Stimulated activated CD8-positive, alpha-beta memory T cell treated with anti-CD3 and anti-CD28 coated beads, Interleukin-15, amount 100 ng/mL, for 48 hours (primary cell): Measurements from ENCODE around the gene MRPL58.
"Not testable (repeated sequence)": the region's sequence is repeated elsewhere in the genome, so short reads cannot be mapped to it uniquely, and the experiment has no call there.

Experiments
- DNase-seq, 2 donors: peaks; one replicate each; pipeline ENCODE4 v3.0.0-alpha.2; 2020; ENCODE audit warnings: low read depth in 2 of 2

Gene MRPL58

DNA sequence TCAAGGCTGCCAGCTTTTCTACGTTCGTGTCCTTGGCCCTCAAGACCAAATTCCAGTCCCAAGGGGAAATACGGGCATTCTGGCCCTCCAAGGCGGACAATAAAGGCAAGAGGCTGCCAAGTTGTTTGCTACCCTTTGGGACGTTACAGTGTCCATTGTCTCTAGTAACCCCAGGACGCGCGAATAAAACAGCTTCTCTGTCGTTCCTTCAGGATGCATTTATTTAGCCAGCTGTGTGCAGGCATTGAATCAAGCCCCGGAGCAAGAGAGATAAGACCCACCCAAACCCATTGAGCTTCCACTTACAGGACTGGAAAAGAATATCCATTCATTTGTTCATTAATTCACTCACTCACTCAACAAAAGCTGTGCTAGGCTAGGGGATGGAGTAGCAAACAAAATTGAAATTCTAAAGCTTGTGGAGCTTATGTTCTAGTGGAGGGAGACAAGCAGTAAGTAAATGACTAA, 656 bp downstream of the MRPL58 start:
- DNase-seq = no peak

GRCh38 chr17:75019146-75019545, 6.7 kb downstream of the MRPL58 start:
- no peak for DNase-seq

DNA sequence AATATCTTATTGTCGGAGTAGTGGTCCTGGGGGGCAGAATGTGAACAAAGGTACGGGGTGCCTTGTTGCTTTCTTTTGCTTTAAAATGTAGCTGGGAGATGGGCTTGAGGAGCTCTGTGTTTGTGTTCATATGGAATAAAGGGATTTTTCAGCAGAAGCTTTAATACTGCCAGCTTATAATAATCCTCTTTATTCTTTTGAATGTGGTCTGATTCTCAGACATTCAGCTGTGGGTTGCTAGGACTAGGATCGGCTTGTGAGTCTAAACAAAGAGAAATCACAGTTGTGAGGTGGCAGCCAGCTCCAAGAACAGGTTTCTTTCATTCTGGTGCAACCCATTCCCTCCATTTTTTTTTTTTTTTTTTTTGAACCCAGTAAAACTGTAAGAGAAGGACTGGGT, 7.2 kb downstream of the MRPL58 start:
- DNase-seq = no peak

GRCh38 chr17:75020331-75021110, 8.1 kb downstream of the MRPL58 start:
- DNase-seq = no peak

DNA sequence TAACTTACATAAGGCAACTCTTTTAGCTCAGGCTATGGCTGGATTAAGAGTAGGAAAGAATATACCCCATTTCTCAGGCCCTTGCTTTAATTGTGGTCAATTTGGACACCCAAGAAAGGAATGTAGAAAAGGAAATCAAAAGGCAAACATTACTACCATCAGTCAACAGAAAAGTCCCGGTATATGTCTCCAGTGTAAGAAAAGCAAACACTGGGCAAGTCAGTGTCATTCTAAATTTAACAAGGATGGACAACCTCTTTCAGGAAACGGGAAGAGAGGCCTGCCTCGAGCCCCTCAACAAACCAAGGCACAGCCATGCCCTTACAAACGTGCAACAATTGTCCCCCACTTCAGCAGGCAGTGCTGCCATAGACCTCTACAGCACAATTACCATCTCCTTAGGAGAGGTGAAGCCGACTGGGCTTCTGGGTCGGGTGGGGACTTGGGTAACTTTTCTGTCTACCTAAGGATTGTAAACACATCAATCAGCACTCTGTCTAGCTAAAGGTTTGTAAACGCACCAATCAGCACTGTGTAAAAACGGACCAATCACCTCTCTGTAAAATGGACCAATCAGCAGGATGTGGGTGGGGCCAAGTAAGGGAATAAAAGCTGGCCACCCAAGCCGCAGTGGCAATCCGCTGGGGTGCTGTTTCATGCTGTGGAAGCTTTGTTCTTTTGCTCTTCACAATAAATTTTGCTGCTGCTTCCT, 12.4 kb downstream of the MRPL58 start:
- DNase-seq = no peak

GRCh38 chr17:75025398-75025734, 12.9 kb downstream of the MRPL58 start:
- DNase-seq = not testable (repeated sequence)

DNA sequence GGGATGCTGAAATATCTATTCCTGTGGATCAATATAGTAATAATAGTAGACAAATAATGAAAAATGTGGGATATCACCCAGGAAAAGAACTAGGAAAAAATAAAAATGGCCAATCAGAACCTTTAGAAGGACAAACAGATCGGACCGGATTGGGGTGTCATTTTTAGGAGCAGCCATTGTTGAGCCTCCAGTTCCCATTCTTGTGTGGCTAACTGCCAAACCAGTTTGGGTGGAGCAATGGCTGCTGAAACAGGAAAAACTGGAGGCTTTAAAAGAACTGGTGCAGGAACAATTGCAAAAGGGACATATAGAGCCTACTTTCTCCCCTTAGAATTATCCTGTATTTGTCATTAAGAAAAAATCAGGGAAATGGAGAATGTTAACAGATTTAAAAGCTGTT, 14.2 kb downstream of the MRPL58 start:
- not testable (repeated sequence) for DNase-seq

GRCh38 chr17:75030161-75030560, 17.7 kb downstream of the MRPL58 start:
- no peak for DNase-seq

- DNase-seq = peak in 1 of 2 donors; percentile 40
These were observed 19.7 kb downstream of the MRPL58 start for GRCh38 chr17:75031972-75032719.

DNA sequence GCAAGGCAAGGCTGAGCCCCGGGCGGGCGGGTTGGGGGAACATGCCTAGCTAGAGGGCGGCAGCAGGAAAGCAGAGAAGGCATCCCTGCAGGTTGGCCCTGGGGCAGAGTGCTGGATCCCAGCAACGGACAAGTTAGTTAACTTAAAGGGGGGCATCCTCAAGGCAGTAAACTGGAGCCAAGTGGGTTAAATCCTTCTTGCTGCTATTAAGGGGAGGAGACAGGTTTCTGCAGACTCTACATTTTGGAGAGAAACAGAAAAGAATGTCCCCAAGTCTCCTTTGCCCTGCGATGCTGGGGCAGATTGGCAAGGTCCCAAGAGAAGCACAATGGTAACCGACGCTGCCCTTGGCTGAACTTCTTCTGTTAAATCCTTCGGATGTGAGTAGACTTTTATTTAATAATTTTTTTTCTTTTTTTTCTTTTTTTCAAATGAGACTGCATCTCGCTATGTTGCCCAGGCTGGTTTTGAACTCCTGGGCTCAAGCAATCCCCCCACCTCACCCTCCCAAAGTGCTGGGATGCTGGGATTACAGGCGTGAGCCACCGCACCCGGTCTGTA, 20.3 kb downstream of the MRPL58 start:
- DNase-seq = no peak

DNA sequence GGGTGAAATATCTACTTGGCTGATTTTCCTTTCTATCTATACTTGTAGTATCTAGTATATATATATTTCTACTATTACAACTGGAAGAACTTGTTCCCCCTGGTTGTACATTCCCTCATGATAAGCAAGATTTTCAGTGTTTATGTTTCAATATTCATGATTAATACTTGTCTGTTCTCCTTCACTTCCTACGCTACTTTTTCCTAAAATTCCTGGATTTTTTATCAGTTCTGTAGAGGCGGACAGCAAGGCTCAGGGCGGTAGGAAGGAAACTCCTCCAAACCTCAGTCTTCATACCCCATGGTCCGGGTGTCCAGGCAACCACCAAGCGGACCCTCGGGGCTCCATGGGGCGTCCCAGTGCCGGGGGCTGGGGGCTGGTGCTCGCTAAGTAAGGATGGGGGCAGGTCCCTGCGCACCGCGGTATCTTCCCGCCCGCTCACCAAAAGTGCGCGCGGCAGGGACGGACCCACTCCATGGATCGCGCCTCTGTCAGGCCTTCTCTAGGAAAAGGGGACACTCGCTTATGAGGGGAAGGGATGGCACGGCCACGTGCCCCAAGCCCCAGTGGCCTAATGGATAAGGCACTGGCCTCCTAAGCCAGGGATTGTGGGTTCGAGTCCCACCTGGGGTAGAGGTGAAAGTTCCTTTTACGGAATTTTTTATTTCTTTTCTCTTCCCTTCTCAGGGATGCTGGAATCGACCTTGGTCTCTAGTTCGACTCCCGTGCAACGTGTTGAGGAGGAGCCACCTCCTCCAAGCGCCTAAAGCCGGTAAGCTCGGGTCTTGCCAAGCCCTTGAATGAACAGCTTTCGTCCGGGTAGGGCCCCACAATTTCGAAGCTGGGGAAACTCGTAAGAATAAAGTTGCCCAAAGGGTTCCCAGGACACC, 21.1 kb downstream of the MRPL58 start:
- peak; percentile 84 to 88 for DNase-seq

DNA sequence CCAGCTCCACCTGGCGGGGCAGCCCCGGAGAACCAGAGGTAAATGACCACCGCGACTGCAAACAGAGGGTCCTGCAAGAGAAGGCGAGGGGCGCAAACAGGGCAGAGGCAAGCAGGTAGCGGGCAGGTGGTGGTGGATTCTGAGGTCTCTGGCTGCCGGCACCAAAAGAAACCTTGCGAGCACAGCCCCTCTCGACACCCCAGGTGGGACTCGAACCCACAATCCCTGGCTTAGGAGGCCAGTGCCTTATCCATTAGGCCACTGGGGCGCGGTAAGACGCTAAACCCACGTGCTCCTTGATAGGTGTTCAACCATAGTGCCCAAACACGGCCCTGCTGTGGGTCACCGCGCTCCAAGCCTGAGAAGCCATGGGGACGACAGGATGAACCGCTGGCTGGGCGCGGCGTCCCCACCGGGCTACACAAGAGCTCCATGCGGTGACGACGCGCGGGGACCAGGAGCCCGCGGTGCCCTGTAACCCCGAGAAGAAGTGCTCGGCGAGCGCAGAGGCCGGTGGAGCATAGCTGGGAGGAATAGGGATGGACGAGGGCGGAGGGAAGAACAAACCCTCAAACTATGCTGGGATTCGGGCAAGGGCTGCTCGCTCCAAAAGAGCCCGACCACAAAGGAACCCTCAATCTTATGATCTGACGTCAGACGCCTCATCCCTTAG, 21.9 kb downstream of the MRPL58 start:
- DNase-seq = peak; percentile 84 to 87

DNA sequence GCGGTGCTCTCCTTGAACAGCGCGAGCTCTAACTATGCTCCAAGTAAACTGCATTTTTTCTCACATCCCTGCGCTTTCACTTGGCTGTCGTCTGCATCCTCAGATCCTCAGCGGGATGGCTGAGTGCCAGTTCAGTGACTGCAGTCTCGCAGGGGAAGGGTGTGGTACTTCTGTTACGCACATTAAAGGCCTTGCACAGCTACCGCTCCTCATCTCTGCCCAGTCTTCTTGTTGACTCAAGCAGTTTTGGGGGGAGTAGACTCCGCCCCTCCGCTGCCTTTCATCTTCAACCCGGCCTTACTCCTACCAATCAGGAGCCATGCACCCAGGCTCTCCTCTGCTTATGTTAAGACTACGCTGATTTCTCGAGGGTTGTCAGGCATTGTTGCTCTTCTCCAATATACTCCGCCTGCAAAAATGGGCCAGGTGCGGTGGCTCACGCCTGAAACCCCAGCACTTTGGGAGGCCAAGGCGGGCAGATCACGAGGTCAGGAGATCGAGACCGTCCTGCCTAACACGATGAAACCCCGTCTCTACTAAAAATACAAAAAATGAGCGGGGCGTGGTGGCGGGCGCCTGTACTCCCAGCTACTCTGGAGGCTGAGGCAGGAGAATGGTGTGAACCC, 24.3 kb downstream of the MRPL58 start:
- DNase-seq = peak; percentile 51 to 70

DNA sequence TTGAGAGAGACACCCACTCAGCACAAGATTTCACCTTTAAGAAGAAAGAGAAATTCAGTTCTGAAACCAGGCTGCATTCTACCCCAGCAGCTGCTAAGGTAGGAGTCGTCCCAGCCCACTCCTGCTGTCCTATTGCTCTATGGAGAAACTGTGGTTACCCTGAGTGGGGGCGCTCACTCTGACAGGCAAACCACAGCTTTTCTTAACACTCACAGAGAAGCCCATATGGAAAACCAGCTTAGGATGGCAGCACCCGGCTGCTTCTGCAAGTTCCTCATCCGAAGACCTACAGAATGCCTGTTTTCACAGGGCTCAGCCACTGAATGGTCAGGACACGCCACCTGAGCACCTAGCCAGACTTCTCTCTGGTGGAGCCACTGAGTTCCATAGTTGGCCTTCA, 26.8 kb downstream of the MRPL58 start:
- DNase-seq = no peak

GRCh38 chr17:75041656-75042280, 29.3 kb downstream of the MRPL58 start:
- DNase-seq = no peak

- not testable (repeated sequence) for DNase-seq
These were observed 31.3 kb downstream of the MRPL58 start for GRCh38 chr17:75043789-75044188.

DNA sequence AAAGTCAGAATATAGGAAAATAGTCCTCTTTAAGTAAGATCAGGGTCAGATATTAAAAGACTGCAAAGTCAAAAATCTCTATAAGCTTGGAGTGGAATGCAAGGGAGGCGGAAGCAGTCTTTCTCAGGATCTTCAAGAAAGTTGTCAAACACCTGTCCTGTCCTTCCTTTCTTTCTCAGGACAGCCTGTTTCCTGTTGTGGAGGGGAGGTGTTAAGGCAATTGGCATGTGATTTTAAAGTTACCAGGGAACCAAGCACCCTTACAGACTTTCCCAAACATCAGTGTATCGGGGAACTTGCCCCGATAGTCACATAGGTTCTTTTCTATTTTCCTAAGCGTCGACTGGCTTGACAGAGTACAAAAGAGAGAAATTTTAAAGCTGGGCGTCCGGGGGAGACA, 32.2 kb downstream of the MRPL58 start:
- no peak for DNase-seq

DNA sequence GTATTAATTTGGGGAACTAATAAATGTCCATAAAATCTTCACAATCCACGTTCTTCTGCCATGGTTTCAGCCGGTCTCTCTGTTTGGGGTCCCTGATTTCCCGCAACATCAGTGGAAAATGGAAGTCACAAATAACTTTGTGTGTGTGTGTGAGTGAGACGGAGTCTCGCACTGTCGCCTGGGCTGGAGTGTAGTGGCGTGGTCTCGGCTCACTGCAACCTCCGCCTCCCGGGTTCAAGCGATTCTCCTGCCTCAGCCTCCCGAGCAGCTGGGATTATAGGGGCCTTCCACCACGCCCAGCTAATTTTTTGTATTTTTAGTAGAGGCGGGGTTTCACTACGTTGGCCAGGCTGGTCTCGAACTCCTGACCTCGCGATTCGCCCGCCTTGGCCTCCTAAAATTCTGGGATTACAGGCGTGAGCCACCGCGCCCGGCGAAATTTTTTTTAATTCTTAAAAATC, 33.5 kb downstream of the MRPL58 start:
- DNase-seq = not testable (repeated sequence)
